WTC11 (cell line): Measurements from ENCODE around the gene CLSTN2. TPM values are rescaled to one million over a fixed set of nuclear protein-coding genes. Genes with fewer than 3 reads are reported as not detected.

Experiments
- ATAC-seq: fragments of 200-7000 bp; cut with Tn5 transposase; 2 replicates; pipeline ENCODE4 v1.10.0; 2021; ENCODE audit warnings: mild to moderate bottlenecking, moderate library complexity
- CTCF ChIA-PET: fragments of 300-600 bp; sonication (Branson Sonifier 250); formaldehyde crosslinking; loops from one replicate; lab custom pipeline; 2021; ENCODE audit warnings: antibody characterized with exemption; lab: Charles Lee
- POLR2A ChIA-PET: fragments of 350-600 bp; sonication (Branson Sonifier 250); formaldehyde crosslinking; loops from one replicate; lab custom pipeline; 2021; ENCODE audit warnings: antibody characterized with exemption; lab: Charles Lee
- DNase-seq: peaks from one replicate; pipeline ENCODE4 v3.0.0; 2021; ENCODE audit warnings: low spot score
- H3K27ac Mint-ChIP-seq: 2 replicates; pipeline ENCODE4 v1.8.0; 2021; ENCODE audit warnings: mixed read lengths
- H3K27me3 Mint-ChIP-seq: 2 replicates; pipeline ENCODE4 v1.8.0; 2021; ENCODE audit warnings: low read depth, mild to moderate bottlenecking, moderate library complexity, mixed read lengths
- H3K36me3 Mint-ChIP-seq: 2 replicates; pipeline ENCODE4 v1.8.0; 2021; ENCODE audit warnings: mixed read lengths
- H3K4me1 Mint-ChIP-seq: 2 replicates; pipeline ENCODE4 v1.8.0; 2022; ENCODE audit warnings: mixed read lengths
- H3K4me3 Mint-ChIP-seq: 2 replicates; pipeline ENCODE4 v1.8.0; 2021; ENCODE audit warnings: mild to moderate bottlenecking, moderate library complexity, mixed read lengths
- H3K9me3 Mint-ChIP-seq: 2 replicates; pipeline ENCODE4 v1.8.0; 2021; ENCODE audit warnings: mixed read lengths
- ELF4 ChIP-seq: sonication (generic); formaldehyde crosslinking; IDR thresholded peaks from 2 replicates; pipeline ENCODE4 v1.8.1; 2022; ENCODE audit warnings: low read depth, mild to moderate bottlenecking, moderate library complexity, missing genetic modification reagents
- FOXK1 ChIP-seq: sonication (generic); formaldehyde crosslinking; IDR thresholded peaks from 2 replicates; pipeline ENCODE4 v1.8.0; 2022; ENCODE audit warnings: mild to moderate bottlenecking, moderate library complexity, missing genetic modification reagents
- GTF2I ChIP-seq: fragments of 250-450 bp; sonication (Bioruptor Pico); conservative IDR thresholded peaks from 2 replicates; pipeline ENCODE4 v1.4.0; 2021; ENCODE audit warnings: mild to moderate bottlenecking
- HMGXB4 ChIP-seq: sonication (generic); formaldehyde crosslinking; IDR thresholded peaks from 2 replicates; pipeline ENCODE4 v1.8.1; 2023; ENCODE audit warnings: mild to moderate bottlenecking, moderate library complexity, missing genetic modification reagents
- JAZF1 ChIP-seq: fragments of 250-450 bp; sonication (Bioruptor Pico); IDR thresholded peaks from 2 replicates; pipeline ENCODE4 v1.9.0; 2021; ENCODE audit warnings: moderate library complexity, mild to moderate bottlenecking, inconsistent platforms
- KAT7 ChIP-seq: sonication (generic); formaldehyde crosslinking; IDR thresholded peaks from 2 replicates; pipeline ENCODE4 v1.8.1; 2023; ENCODE audit warnings: missing genetic modification reagents, mild to moderate bottlenecking, borderline replicate concordance
- MLX ChIP-seq: sonication (generic); formaldehyde crosslinking; IDR thresholded peaks from 2 replicates; pipeline ENCODE4 v1.8.1; 2023; ENCODE audit warnings: mild to moderate bottlenecking, missing genetic modification reagents, moderate library complexity
- NFATC4 ChIP-seq: fragments of 250-450 bp; sonication (Bioruptor Pico); IDR thresholded peaks from 2 replicates; pipeline ENCODE4 v1.9.0; 2021; ENCODE audit warnings: mild to moderate bottlenecking
- OVOL2 ChIP-seq: fragments of 250-450 bp; sonication (Bioruptor Pico); IDR thresholded peaks from 2 replicates; pipeline ENCODE4 v1.9.0; 2021; ENCODE audit warnings: mild to moderate bottlenecking, borderline replicate concordance
- PRRX2 ChIP-seq: fragments of 250-450 bp; sonication (Bioruptor Pico); IDR thresholded peaks from 2 replicates; pipeline ENCODE4 v1.8.0; 2021; ENCODE audit warnings: mild to moderate bottlenecking
- TP53 ChIP-seq: sonication (generic); formaldehyde crosslinking; IDR thresholded peaks from 2 replicates; pipeline ENCODE4 v1.8.1; 2023; ENCODE audit warnings: mild to moderate bottlenecking, missing genetic modification reagents
- ZNF232 ChIP-seq: sonication (generic); formaldehyde crosslinking; IDR thresholded peaks from 2 replicates; pipeline ENCODE4 v1.8.0; 2022; ENCODE audit warnings: mild to moderate bottlenecking, missing genetic modification reagents
- ZNF532 ChIP-seq: fragments of 250-450 bp; sonication (Bioruptor Pico); IDR thresholded peaks from 2 replicates; pipeline ENCODE4 v1.9.0; 2021; ENCODE audit warnings: mild to moderate bottlenecking, borderline replicate concordance
- total RNA-seq: library from RNA; stranded (reverse); gene quantifications from 3 replicates; pipeline ENCODE4 v1.2.3, GENCODE V29; 2021
- TF ChIP-seq, protein P1 (sequence below): sonication (generic); formaldehyde crosslinking; IDR thresholded peaks from 2 replicates; pipeline ENCODE4 v1.8.0; 2022; ENCODE audit warnings: mild to moderate bottlenecking, missing genetic modification reagents
- TF ChIP-seq, protein P2 (sequence below): fragments of 250-450 bp; sonication (Bioruptor Pico); IDR thresholded peaks from 2 replicates; pipeline ENCODE4 v2.1.2; 2022; ENCODE audit warnings: mild to moderate bottlenecking, moderate library complexity
- TF ChIP-seq, protein P3 (sequence below): fragments of 250-450 bp; sonication (Bioruptor Pico); IDR thresholded peaks from 2 replicates; pipeline ENCODE4 v1.9.0; 2021; ENCODE audit warnings: mild to moderate bottlenecking

The CLSTN2 gene
- total RNA-seq, 1 experiment from 2014 or later: 0.35 TPM

GRCh38 chr3:140077406-140077805, 142.4 kb downstream of the CLSTN2 start (continued):
- TF ChIP-seq, protein P1, sequence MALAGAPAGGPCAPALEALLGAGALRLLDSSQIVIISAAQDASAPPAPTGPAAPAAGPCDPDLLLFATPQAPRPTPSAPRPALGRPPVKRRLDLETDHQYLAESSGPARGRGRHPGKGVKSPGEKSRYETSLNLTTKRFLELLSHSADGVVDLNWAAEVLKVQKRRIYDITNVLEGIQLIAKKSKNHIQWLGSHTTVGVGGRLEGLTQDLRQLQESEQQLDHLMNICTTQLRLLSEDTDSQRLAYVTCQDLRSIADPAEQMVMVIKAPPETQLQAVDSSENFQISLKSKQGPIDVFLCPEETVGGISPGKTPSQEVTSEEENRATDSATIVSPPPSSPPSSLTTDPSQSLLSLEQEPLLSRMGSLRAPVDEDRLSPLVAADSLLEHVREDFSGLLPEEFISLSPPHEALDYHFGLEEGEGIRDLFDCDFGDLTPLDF (CRISPR knock-in tag): no peak
- TF ChIP-seq, all 79 proteins: peak for 0

DNA sequence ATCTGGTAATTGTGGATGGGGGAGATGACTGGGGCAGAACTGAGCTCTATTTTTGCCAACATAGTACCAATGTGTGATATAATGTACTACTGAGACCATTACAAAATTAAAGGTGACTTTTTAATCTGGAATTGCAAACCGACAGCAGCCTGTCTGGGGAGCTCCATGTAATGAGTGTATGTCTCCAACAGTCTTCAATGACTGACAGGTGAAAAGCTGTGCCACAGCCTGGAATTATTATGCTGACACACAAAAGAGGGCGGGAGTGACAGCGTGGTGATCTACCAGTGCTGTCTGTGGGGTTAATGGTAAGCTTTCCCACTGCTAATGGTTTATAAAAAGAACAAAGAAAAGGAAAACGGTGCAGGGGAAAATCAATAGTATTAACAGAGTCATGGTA, 143.4 kb downstream of the CLSTN2 start:
- Mint-ChIP-seq H3K36me3 (no peaks in the 10 kb centered on the region), H3K9me3 (peaks cover 4% of the 10 kb centered on the region; the same call in 1 of the 2 replicates), H3K27me3 (no peaks in the 10 kb centered on the region), H3K4me3 (no peak overlapping the region), H3K4me1 (peaks cover 3% of the 10 kb centered on the region), H3K27ac (no peak overlapping the region)
- TF ChIP-seq TP53 (CRISPR knock-in tag) (no peak), ZNF532 (CRISPR knock-in tag) (no peak), OVOL2 (CRISPR knock-in tag) (no peak)
- DNase-seq (no peak), ATAC-seq (no peak)
- ChIA-PET CTCF (no interaction called here), POLR2A (no interaction called here)

- DNase-seq: no peak
- no peaks in the 10 kb centered on the region for H3K27me3 Mint-ChIP-seq
- POLR2A ChIA-PET: no interaction called here
- H3K4me1 Mint-ChIP-seq: peaks cover 3% of the 10 kb centered on the region
- no peak overlapping the region for H3K27ac Mint-ChIP-seq
- H3K4me3 Mint-ChIP-seq: no peak overlapping the region
- CTCF ChIA-PET: no interaction called here
- no peak for TF ChIP-seq FOXK1 (CRISPR knock-in tag)
- TF ChIP-seq, protein P2, sequence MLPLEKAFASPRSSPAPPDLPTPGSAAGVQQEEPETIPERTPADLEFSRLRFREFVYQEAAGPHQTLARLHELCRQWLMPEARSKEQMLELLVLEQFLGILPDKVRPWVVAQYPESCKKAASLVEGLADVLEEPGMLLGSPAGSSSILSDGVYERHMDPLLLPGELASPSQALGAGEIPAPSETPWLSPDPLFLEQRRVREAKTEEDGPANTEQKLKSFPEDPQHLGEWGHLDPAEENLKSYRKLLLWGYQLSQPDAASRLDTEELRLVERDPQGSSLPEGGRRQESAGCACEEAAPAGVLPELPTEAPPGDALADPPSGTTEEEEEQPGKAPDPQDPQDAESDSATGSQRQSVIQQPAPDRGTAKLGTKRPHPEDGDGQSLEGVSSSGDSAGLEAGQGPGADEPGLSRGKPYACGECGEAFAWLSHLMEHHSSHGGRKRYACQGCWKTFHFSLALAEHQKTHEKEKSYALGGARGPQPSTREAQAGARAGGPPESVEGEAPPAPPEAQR: no peak
- no peak for TF ChIP-seq HMGXB4
- TF ChIP-seq KAT7 (CRISPR knock-in tag): no peak
- TF ChIP-seq JAZF1 (CRISPR knock-in tag): no peak
- no peak for TF ChIP-seq PRRX2 (CRISPR knock-in tag)
- TF ChIP-seq, protein P3, sequence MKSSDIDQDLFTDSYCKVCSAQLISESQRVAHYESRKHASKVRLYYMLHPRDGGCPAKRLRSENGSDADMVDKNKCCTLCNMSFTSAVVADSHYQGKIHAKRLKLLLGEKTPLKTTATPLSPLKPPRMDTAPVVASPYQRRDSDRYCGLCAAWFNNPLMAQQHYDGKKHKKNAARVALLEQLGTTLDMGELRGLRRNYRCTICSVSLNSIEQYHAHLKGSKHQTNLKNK (CRISPR knock-in tag): no peak
- no peak for TF ChIP-seq ELF4
- no peak for TF ChIP-seq NFATC4 (CRISPR knock-in tag)
- no peak for TF ChIP-seq ZNF232 (CRISPR knock-in tag)
- TF ChIP-seq GTF2I: no peak
- TF ChIP-seq TP53 (CRISPR knock-in tag): no peak
- TF ChIP-seq MLX (CRISPR knock-in tag): no peak
- TF ChIP-seq, all 79 proteins: peak for 0
- Mint-ChIP-seq H3K9me3 (peaks cover 4% of the 10 kb centered on the region; the same call in 1 of the 2 replicates), H3K36me3 (no peaks in the 10 kb centered on the region)
- no peak for ATAC-seq
Observed at GRCh38 chr3:140078940-140079339, 144.0 kb downstream of the CLSTN2 start.
